Heart left ventricle (tissue), 13 donors: Measurements from ENCODE around the gene PKNOX2.

ENCODE experiments used
- POLR2A ChIP-seq, 2 donors: fragments of 450-650 bp; IDR thresholded peaks; one replicate each; pipeline ENCODE4 v1.6.1; 2017; ENCODE audit warnings: antibody characterized with exemption in 2 of 2, mild to moderate bottlenecking in 2 of 2, moderate library complexity in 2 of 2
- TF ChIP-seq, protein P1 (sequence below), 12 donors: fragments of 200-600 bp; sonication (generic) in 4 of 12; IDR thresholded peaks; one replicate each; pipeline versions ENCODE4 v1.5.0 to v1.8.0; 2018 to 2022; ENCODE audit warnings: antibody characterized with exemption in 12 of 12, mild to moderate bottlenecking in 5 of 12
- donor health status: ischemic (EF 13 %, LVEDD 7.1; RV severe dilation, severe dysfunction).
- donor health status: DM: no; HTN: yes; CAD: no.
- donor health status: DM: no; HTN: no; CAD: no.
- donor health status: ischemic (EF 25% LVEDD 6.9; RV normal size, moderate dysfunction).
- donor health status: ischemic (EF 25% LVEDD 5.7; RV mildly dilated, moderate dysfunction).
- donor health status: ischemic (EF 35%, LVEDD 5.7; RV mildly dilated, moderate dysfunction).
- donor health status: nonischemic (EF 11% LVEDD 7.7; RV severe dilation, severe dysfunction).
- donor health status: DM: yes; HTN: yes; CAD: no.
- donor health status: PGD.
- donor health status: ischemic (EF 29% LVEDD 5.4; RV normal size, mild dysfunction).
- donor health status: nonischemic (EF 23%, LVEDD 6.1; RV moderate dilation, normal function).

DNA sequence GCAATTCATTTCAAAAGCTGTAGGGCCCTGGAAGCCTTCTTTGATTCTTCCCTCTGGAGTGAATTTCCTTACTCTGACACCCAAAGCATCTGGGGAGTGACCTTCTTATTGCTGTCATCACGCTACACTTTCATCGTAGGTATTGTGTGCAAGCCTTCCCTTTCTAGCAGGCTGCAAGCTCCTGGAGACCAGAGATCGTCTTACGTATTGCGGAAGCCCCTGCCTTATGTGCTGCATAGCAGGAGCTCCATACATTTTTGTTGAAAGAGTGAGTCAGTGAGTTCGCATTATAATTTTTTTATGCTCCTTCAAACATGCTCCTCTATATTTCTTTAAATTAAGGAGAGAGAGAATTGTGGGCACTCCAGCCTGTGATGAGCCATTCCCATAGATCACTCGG lies 32.0 kb upstream of the PKNOX2 start:
- TF ChIP-seq, protein P1, sequence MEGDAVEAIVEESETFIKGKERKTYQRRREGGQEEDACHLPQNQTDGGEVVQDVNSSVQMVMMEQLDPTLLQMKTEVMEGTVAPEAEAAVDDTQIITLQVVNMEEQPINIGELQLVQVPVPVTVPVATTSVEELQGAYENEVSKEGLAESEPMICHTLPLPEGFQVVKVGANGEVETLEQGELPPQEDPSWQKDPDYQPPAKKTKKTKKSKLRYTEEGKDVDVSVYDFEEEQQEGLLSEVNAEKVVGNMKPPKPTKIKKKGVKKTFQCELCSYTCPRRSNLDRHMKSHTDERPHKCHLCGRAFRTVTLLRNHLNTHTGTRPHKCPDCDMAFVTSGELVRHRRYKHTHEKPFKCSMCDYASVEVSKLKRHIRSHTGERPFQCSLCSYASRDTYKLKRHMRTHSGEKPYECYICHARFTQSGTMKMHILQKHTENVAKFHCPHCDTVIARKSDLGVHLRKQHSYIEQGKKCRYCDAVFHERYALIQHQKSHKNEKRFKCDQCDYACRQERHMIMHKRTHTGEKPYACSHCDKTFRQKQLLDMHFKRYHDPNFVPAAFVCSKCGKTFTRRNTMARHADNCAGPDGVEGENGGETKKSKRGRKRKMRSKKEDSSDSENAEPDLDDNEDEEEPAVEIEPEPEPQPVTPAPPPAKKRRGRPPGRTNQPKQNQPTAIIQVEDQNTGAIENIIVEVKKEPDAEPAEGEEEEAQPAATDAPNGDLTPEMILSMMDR (IDR thresholded peaks at IDR 0.05) = no peak
- no peak for TF ChIP-seq POLR2A (IDR thresholded peaks at IDR 0.05)
